SH-SY5Y (cell line): Measurements from ENCODE around the gene SMC6.

Experiments used
- GATA2 ChIP-seq: IDR thresholded peaks from 2 replicates; pipeline ENCODE4 v1.6.1; 2011; ENCODE audit warnings: mild to moderate bottlenecking, low read depth, low read length
- GATA3 ChIP-seq: IDR thresholded peaks from 2 replicates; pipeline ENCODE4 v1.6.1; 2011; ENCODE audit warnings: low read depth, mild to moderate bottlenecking, low read length, moderate library complexity

- no peak for TF ChIP-seq GATA2
- TF ChIP-seq GATA3 = no peak
These were observed 71.3 kb downstream of the SMC6 start for GRCh38 chr2:17682098-17682857.
